ENCODE measurements around the gene LTB4R2.

GRCh38 chr14:24268225-24268624 lies 41.7 kb upstream of the LTB4R2 start:
- TF ChIP-seq CTCF (IDR thresholded peaks at IDR 0.05) (no peak), POLR2AphosphoS5 (IDR thresholded peaks at IDR 0.05) (no peak), POLR2A (IDR thresholded peaks at IDR 0.05) (no peak)
